ENCODE measurements around the gene SLC29A4.

- no peak for TF ChIP-seq CTCF (IDR thresholded peaks at IDR 0.05)
- no peak for TF ChIP-seq POLR2AphosphoS5 (IDR thresholded peaks at IDR 0.05)
Measured at GRCh38 chr7:5333121-5334045, 50.6 kb downstream of the SLC29A4 start.
